HT-29 (cell line): ENCODE data around the gene MAB21L3. TPM values are rescaled to one million over a fixed set of nuclear protein-coding genes. Genes with fewer than 3 reads are reported as not detected.

Experiments used
- DNase-seq: peaks from one replicate; pipeline ENCODE4 v3.0.0-alpha.2; 2015; ENCODE audit warnings: low spot score
- total RNA-seq: library from RNA; depleted of rRNA; stranded (reverse); fragments of >200 nt; shearing (Covaris generic); gene quantifications from 2 replicates; pipeline ENCODE4 v1.2.3, GENCODE V29; 2014; rRNA removed

The MAB21L3 gene
- not detected in 2 replicates for total RNA-seq

DNA sequence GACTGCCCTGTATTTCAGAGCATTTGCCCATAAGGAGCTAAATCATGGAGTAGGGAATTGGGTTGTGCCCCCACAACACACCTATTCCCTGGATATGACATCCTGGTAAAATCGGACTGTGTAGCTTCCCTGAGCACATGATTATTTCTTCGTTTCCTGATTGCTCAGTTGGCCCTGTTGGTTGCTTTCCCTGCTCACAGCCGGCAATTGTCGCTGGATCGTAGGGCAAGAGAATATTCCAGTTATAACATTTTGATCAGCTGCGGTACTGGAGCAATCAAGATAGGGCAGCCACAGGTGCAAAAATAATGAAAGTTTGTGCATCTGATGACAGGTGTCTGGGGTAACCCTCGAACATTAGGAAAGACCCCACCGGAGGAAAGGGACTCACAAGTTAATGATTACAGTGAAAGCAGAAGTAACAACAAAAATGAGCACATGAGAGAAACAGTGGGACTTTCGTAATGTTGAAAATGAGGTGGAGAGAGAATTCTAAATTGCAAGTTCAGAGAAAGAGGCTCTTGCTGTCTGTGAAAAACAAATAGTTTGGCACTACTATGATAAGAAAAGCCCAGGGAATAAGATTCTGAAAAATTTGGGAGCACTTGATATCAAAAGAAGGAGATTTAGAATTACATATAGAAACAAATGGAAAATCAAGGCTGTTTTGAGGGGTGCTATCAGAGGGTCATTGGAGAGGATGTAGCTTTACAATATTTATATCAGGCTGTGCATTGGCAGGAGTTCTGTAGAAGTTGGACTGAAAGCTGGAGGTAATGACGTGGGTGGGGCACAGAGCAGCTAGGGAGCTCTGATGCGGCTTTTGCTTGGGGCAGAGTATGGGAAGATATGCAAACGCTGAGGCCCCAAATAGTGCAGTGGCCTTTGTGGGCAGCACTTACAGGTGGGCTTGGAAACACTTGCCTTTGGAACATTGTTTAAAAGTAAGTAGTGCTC lies at the start of gene MAB21L3:
Gene MAB21L3, plus strand, starts transcription at position 833 of the 957 bp plus-strand sequence. CDS start 1,217 bp downstream, outside the sequence.
- no peak for DNase-seq

DNA sequence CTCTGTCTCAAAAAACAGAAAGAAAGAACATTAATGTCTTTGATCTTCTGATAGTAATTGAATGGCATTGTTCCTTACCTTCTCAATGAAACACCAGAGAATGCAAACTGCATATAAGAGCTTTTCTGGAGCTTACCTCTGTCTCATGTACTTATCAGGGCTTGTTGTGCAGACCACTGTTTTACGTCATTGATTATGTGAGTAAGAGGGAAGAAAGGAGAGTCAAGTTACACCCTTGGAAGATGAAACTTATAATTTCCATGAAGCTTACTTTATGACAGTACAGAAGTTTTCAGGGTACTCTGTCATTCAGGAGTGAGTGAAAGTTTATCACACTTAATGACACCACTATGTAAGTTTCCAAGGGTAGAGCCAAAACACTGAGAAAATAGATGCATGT lies 49.0 kb upstream of the MAB21L3 start:
- no peak for DNase-seq

DNA sequence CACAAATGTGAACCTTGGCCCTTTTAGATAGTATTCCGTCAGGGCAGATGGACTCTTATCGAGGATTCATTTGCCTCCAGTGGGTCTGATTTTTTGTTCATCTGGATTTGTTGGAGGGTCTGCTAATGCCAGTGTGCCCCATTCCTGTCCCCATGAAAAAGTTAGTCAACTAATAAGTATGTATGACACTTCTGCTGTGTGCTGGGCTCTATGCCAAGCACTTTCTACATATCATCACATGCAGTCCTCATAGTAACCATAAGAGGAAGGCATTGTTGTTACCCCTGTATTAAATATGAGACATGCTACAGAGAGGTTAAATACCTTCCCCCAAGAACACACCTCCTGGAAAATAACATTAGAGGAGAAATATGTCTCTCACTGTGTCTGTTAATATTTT lies 46.6 kb upstream of the MAB21L3 start:
- no peak for DNase-seq

- DNase-seq: no peak
Observed at GRCh38 chr1:116066868-116067565, 44.2 kb upstream of the MAB21L3 start.

GRCh38 chr1:116067566-116067890 lies 43.7 kb upstream of the MAB21L3 start:
- DNase-seq: no peak

- DNase-seq: no peak
Observed at GRCh38 chr1:116075575-116075974, 35.6 kb upstream of the MAB21L3 start.

DNA sequence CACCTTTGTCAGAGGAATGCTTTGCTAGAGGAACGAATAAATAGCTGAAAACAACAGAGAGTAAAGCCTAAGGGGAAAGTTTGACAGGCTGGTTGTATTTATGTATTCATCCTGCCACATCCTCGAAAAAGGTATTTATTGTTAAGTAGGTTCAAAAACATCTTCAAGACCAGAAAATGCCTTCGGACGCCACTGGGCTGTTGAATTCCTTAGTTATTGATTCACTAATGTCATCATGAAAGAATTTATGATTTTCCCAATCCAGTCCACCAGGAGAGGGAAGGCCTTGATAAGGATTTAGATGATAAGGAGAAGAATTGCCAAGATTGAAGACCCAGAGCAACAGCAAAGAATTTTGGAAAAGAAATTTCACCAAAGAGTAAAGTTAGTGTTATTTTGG lies 35.2 kb upstream of the MAB21L3 start:
- no peak for DNase-seq

GRCh38 chr1:116076831-116077230 lies 34.4 kb upstream of the MAB21L3 start:
- DNase-seq: no peak

DNA sequence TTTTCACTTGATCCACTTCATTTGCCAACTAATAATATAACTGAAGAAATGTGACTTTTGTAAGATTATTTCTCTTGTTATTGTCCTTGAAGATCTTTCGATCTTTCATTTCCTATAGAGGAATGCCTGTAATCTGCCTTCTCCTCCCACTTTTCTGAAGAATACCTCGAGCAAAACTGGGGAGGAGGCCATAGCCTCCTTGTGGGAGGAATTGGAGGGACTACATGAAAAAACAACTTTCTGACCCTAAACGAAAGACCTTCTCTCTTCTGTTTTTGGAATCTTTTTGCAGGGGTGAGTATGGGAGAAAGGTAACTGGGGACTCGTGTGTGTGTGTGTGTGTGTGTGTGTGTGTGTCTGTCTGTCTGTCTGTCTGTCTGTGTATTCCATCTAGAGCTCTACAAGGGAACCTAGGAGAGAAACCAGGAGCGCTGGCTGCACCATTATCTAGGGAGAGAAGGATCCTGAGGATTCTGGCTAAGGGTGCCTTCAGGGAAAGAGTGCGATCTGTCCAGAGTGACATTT lies 32.4 kb upstream of the MAB21L3 start:
- no peak for DNase-seq

DNA sequence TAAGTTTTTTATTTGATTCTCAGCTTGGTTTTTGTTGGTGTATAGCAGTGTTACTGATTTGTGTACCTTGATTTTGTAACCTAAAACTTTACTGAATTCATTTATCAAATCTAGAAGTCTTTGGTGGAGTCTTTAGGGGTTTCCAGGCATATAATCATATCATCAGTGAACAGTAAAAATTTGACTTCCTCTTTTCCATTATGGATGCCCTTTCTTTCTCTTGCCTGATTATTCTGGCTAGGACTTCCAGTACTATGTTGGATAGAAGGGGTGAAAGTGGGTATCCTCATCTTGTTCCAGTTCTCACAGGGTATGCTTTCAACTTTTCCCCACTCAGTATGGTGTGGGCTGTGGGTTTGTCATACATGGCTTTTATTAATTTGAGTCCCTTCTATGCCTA lies 23.6 kb upstream of the MAB21L3 start:
- no peak for DNase-seq

GRCh38 chr1:116089870-116090269 lies 21.3 kb upstream of the MAB21L3 start:
- DNase-seq: no peak

GRCh38 chr1:116091083-116091482 lies 20.1 kb upstream of the MAB21L3 start:
- no peak for DNase-seq

GRCh38 chr1:116092752-116093489 lies 18.3 kb upstream of the MAB21L3 start:
- DNase-seq: peak; percentile 2

- DNase-seq: no peak
Observed at GRCh38 chr1:116095027-116095426, 16.2 kb upstream of the MAB21L3 start.

GRCh38 chr1:116096013-116096618 lies 15.1 kb upstream of the MAB21L3 start:
- no peak for DNase-seq

GRCh38 chr1:116097626-116098025 lies 13.6 kb upstream of the MAB21L3 start:
- no peak for DNase-seq

- no peak for DNase-seq
Observed at GRCh38 chr1:116099379-116099778, 11.8 kb upstream of the MAB21L3 start.

- DNase-seq: no peak
Observed at GRCh38 chr1:116099919-116100318, 11.3 kb upstream of the MAB21L3 start.

- DNase-seq: no peak
Observed at GRCh38 chr1:116104667-116105066, 6.5 kb upstream of the MAB21L3 start.

- DNase-seq: no peak
Observed at GRCh38 chr1:116105996-116106395, 5.2 kb upstream of the MAB21L3 start.

DNA sequence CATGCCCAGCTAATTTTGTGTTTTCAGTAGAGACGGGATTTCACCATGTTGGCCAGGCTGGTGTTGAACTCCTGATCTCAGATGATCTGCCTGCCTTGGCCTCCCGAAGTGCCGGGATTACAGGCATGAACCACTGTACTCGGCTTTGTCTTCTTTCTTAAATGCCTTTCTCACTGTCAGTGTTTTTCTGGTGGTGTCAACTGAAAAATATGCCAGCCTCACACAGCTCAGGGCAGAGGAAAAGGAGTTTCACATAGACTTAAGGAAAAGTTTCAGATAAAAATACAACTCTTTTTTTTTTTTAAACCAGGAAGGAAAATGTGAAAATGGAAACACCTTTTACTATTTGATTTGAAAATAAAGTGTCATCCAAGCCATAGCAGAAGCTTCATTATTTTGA lies 4.6 kb upstream of the MAB21L3 start:
- no peak for DNase-seq
